HFF-Myc (cell line): ENCODE measurements around the gene LRRC66.

Source experiments
- DNase-seq: peaks from one replicate; pipeline ENCODE4 v3.0.0-alpha.2; 2011; ENCODE audit warnings: low read depth; ENCODE audit errors: extremely low read depth
- H3K4me3 ChIP-seq: replicated peaks from 2 replicates; pipeline ENCODE4 v1.5.1; 2011; ENCODE audit warnings: low read depth, mild to moderate bottlenecking, control low read depth, low read length
- CTCF ChIP-seq: IDR thresholded peaks from 2 replicates; pipeline ENCODE4 v1.5.1; 2012; ENCODE audit warnings: mild to moderate bottlenecking, low read depth, low read length, control low read depth; ENCODE audit errors: missing control alignments

Gene LRRC66

DNA sequence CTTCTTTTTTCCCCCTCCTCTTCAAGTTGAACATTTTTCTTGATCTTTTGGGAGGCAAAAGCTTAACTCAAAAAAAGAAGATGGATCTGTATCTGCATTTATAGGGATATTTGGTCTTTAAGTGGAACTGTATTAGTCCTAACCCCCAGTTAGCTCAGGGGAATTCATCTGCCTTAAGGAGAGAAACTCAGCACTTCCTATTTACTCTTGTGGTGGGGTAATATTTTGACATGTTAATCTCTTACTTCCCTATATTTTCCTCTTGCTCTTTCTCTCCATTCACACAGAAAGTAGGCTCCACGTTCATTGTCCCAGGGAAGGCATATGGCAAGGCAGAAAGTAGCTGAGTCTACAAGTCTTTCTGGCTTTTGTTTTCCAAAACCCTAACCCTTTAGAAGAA, 5.3 kb downstream of the LRRC66 start:
- no peak for TF ChIP-seq CTCF
- DNase-seq: no peak
- no peak overlapping the region for H3K4me3 ChIP-seq

DNA sequence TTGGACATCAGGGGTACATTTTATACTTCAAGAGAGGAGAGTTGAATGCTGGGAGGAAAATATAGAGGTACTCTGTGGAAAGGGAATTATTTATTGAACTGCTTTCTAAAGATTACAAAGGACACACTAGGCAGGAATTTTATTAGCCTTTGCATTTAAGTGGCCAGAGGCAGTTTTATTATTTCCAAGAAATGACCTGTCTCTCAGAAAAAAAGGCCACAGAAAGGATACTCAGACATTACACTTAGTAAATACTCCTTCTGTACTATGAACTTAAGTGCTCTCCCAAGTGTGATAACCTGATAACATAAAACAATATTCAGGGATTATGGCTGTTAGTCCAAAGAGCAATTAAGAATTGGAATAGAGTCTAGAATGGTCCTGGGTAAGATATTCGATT, 7.5 kb downstream of the LRRC66 start:
- no peak overlapping the region for H3K4me3 ChIP-seq
- no peak for DNase-seq
- no peak for TF ChIP-seq CTCF

DNA sequence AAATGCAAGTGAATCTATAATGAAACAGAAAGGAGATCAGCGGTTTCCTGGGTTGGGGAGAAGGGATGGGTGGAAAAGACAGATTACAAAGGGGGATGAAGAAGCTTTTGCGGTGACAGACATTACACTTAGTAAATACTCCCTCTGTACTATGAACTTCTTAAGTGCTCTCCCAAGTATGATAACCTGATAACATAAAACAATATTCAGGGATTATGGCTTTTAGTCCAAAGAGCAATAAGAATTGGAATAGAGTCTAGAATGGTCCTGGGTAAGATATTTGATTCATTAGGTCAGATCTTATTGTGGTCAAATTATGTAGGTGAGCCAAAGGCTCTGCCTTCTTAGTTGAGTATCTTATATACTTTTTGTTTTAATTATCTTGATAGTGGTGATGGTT, 9.2 kb downstream of the LRRC66 start:
- TF ChIP-seq CTCF: no peak
- DNase-seq: no peak
- no peak overlapping the region for H3K4me3 ChIP-seq

DNA sequence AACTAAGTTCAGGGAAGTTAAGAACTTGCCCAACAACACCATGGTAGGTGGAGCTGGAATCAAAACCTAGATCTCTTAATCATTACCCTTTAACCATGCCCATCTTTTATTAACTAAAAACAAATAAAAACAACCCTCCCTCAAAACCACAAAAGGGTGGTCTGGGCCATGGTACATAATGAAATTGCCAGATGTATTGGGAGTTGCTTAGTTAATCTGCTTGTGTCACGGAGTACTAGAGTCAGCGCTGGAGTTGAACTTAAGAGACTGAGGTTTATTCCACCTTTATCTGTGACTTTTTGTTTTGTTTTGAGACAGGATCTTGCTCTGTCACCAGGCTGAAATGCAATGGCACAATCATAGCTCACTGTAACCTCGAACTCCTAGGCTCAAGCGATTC, 13.3 kb downstream of the LRRC66 start:
- no peak for TF ChIP-seq CTCF
- DNase-seq: no peak

DNA sequence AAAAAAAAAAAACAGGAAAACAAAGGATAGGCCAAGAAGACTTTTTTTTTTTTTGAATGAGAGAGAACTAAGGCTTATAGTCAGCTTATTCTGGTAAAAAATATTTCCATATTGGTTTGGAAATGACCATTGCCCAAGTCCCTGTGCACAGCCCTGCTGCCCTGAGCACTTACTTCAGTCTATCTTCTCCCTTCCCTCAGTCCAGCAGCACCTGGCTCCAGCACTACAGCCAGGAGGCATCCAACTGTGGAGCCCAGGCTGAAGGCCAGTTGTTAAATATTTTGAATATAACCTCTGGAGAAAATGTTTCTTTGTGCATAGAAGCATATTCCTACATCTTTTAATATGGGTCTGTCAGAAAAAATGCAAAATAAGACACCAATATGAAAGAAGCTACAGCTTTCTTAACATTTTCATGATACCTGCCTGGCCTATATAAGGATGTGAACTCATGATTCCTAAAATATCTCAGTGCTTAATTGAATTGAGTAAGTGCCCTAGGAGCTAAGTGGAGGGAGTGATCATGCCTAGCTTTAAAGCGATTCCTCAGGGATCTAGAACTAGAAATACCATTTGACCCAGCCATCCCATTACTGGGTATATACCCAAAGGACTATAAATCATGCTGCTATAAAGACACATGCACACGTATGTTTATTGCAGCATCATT, 14.4 kb downstream of the LRRC66 start:
- TF ChIP-seq CTCF: no peak
- no peak for DNase-seq

More for the DNA sequence above, 13.3 kb downstream of the LRRC66 start:
- H3K4me3 ChIP-seq: no peak overlapping the region

GRCh38 chr4:52004414-52004813, 15.7 kb downstream of the LRRC66 start:
- no peak for TF ChIP-seq CTCF
- H3K4me3 ChIP-seq: no peak overlapping the region
- DNase-seq: no peak

More for the DNA sequence above, 14.4 kb downstream of the LRRC66 start:
- no peak overlapping the region for H3K4me3 ChIP-seq

DNA sequence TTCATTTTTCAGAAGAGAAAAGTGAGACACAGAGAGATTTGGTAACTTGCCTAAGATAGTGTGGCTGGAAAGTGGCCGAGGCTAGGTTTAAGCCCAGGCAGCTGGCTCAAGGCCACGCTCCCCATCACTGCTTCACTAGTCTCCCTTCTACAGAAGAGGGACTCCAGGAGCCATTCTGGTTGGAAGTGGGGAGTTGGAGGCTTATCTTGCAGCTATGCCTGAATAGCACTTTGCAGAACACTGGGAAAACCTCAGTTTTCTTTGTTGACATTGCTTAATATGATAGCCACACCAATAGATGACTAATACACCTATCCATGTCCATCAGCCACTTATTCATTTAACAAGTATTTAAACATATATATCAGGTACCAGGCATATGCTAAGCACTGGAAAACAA, 18.5 kb downstream of the LRRC66 start:
- no peak overlapping the region for H3K4me3 ChIP-seq
- TF ChIP-seq CTCF: no peak
- no peak for DNase-seq
